ENCODE results near the gene STUB1. TPM values are rescaled to one million over a fixed set of nuclear protein-coding genes. Genes with fewer than 3 reads are reported as not detected.

STUB1 gene
- total and polyA plus RNA-seq, 2 of the 8 experiments (the other 6 are each of a cell fraction or from before 2014, with no cell fraction given), result 89.9 to 103 TPM

DNA sequence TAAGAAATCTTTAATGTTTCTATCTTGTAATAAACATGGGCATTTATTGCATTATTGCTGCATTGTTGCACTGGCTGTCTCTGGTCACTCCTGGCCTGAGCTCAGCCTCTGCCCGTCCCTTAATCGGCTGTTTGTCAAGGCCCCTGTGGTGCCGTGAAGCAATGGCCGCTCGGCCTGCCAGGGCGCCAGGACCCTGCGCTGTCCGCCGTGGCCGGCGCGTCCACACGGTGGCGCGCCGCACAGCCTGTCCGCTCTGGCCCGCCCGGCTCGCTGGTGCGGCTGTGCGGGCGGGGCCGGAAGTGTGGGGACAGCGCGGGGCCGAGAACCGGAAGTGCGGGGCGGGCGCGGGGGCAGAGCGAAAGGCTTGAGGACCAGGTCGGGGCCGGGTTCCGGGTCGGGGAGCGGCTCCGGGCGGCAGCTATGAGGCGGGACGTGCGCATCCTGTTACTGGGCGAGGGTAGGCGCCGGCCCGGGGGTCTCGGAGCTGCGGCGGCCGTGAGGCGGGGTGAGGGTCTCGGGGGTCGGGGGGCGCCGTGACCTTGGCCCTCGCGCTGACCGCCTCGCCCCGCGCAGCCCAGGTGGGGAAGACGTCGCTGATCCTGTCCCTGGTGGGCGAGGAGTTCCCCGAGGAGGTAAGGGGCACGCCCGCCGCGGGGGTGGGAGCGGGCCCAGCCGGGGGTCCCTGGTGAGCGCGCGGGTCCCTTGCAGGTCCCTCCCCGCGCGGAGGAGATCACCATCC, 12.3 kb upstream of the STUB1 start, which contains the start of gene RHOT2 (continued):
- TF ChIP-seq USF2 (IDR thresholded peaks at IDR 0.05; ENCODE audit: low read length) (no peak), CHD7 (IDR thresholded peaks at IDR 0.05; ENCODE audit: insufficient replicate concordance, low read length) (no peak), CEBPB (IDR thresholded peaks at IDR 0.05; ENCODE audit: low read depth, low read length) (peak; percentile 82), TCF12 (IDR thresholded peaks at IDR 0.05; ENCODE audit: low read depth, low read length) (0 out of 2 replicates have a peak, but pooled peaks have one; percentile 26), SUZ12 (IDR thresholded peaks at IDR 0.05; ENCODE audit: low read length) (no peak), FOSL1 (IDR thresholded peaks at IDR 0.05; ENCODE audit: insufficient read depth, low read depth, low read length) (peak; percentile 39; the same call in 1 of the 2 replicates)
